IMR-90 (cell line): Measurements from ENCODE around the gene ABCC8. TPM values are rescaled to one million over a fixed set of nuclear protein-coding genes. Genes with fewer than 3 reads are reported as not detected.

ENCODE experiments used
- ATAC-seq: fragments of 200-7000 bp; cut with Tn5 transposase; 2 replicates; pipeline ENCODE4 v1.9.1; 2020; ENCODE audit warnings: low read depth, mild to moderate bottlenecking, moderate library complexity
- BruUV-seq: library from RNA; stranded (reverse); fragments of 400-500 nt; replicated peaks from 2 replicates; lab custom pipeline; 2021; lab: Mats Ljungman, UMichigan
- CTCF ChIA-PET: fragments of 300-600 bp; formaldehyde crosslinking; extraction: SDS; loops from one replicate; lab custom pipeline; 2021; ENCODE audit warnings: antibody characterized with exemption; lab: Yijun Ruan, JAX
- POLR2A ChIA-PET: fragments of 300-600 bp; sonication (Branson Sonifier 250); formaldehyde crosslinking; loops from one replicate; lab custom pipeline; 2022; ENCODE audit warnings: antibody characterized with exemption; ENCODE audit not compliant: unreplicated experiment; lab: Charles Lee
- DNase-seq: peaks from one replicate; pipeline ENCODE4 v3.0.0; 2013
- H2AFZ ChIP-seq: replicated peaks from 2 replicates; pipeline ENCODE3; 2013; ENCODE audit warnings: low read length, mild to moderate bottlenecking; ENCODE audit not compliant: poor library complexity
- H2AK5ac ChIP-seq: 2 replicates; pipeline ENCODE4 v1.6.1; 2013; ENCODE audit warnings: low read depth, low read length, inconsistent platforms
- H2AK9ac ChIP-seq: replicated peaks from 2 replicates; pipeline ENCODE3; 2013; ENCODE audit warnings: mild to moderate bottlenecking, low read depth, low read length, moderate library complexity; ENCODE audit not compliant: poor library complexity
- H2BK120ac ChIP-seq: 2 replicates; pipeline ENCODE4 v1.6.1; 2013; ENCODE audit warnings: low read depth, low read length, inconsistent platforms
- H2BK15ac ChIP-seq: 3 replicates; pipeline ENCODE4 v1.6.1; 2013; ENCODE audit warnings: low read depth, low read length, inconsistent platforms
- H2BK20ac ChIP-seq: 2 replicates; pipeline ENCODE4 v1.6.1; 2013; ENCODE audit warnings: low read depth, mild to moderate bottlenecking, inconsistent platforms, low read length, moderate library complexity
- H2BK5ac ChIP-seq: 2 replicates; pipeline ENCODE4 v1.6.1; 2013; ENCODE audit warnings: mild to moderate bottlenecking, low read depth, low read length, inconsistent platforms; ENCODE audit not compliant: poor library complexity, severe bottlenecking
- H3K14ac ChIP-seq: replicated peaks from 2 replicates; pipeline ENCODE4 v1.6.1; 2013; ENCODE audit warnings: low read depth, low read length, inconsistent platforms
- H3K18ac ChIP-seq: 2 replicates; pipeline ENCODE4 v1.6.1; 2013; ENCODE audit warnings: low read depth, low read length, control low read depth
- H3K23ac ChIP-seq: 2 replicates; pipeline ENCODE4 v1.6.1; 2013; ENCODE audit warnings: low read depth, low read length, inconsistent platforms
- H3K27ac ChIP-seq: 2 replicates; pipeline ENCODE4 v1.5.1; 2013; ENCODE audit warnings: mild to moderate bottlenecking, control low read depth, low read length; ENCODE audit not compliant: insufficient read depth
- H3K27me3 ChIP-seq: 2 replicates; pipeline ENCODE4 v1.6.1; 2013; ENCODE audit warnings: low read length; ENCODE audit not compliant: control insufficient read depth, insufficient read depth
- H3K36me3 ChIP-seq: 2 replicates; pipeline ENCODE4 v1.6.1; 2013; ENCODE audit warnings: low read length, mixed read lengths; ENCODE audit not compliant: control insufficient read depth, insufficient read depth
- H3K4ac ChIP-seq: 2 replicates; pipeline ENCODE4 v1.6.1; 2013; ENCODE audit warnings: low read depth, low read length, inconsistent platforms
- H3K4me1 ChIP-seq: 2 replicates; pipeline ENCODE4 v1.6.1; 2013; ENCODE audit warnings: low read length, mixed read lengths; ENCODE audit not compliant: control insufficient read depth, insufficient read depth
- H3K4me2 ChIP-seq: 2 replicates; pipeline ENCODE4 v1.6.1; 2013; ENCODE audit warnings: low read depth, mild to moderate bottlenecking, control low read depth, low read length, moderate library complexity
- H3K4me3 ChIP-seq: 2 replicates; pipeline ENCODE4 v1.5.1; 2013; ENCODE audit warnings: low read depth, mild to moderate bottlenecking, control low read depth, low read length, moderate library complexity; ENCODE audit not compliant: insufficient read depth
- H3K56ac ChIP-seq: 2 replicates; pipeline ENCODE4 v1.6.1; 2013; ENCODE audit warnings: low read length, inconsistent platforms; ENCODE audit not compliant: insufficient read depth; ENCODE audit errors: extremely low read depth
- H3K79me1 ChIP-seq, 2 experiments: 2 replicates each; pipeline ENCODE4 v1.6.1; 2013; ENCODE audit warnings: low read length in 2 of 2, inconsistent platforms in 1 of 2, low read depth in 1 of 2
- H3K9ac ChIP-seq: 2 replicates; pipeline ENCODE4 v1.6.1; 2013; ENCODE audit warnings: low read depth, low read length, control low read depth
- H3K9me1 ChIP-seq: 2 replicates; pipeline ENCODE4 v1.6.1; 2013; ENCODE audit warnings: low read length, inconsistent platforms; ENCODE audit not compliant: insufficient read depth
- H3K9me3 ChIP-seq: 2 replicates; pipeline ENCODE4 v1.6.1; 2013; ENCODE audit warnings: low read length; ENCODE audit not compliant: control insufficient read depth, insufficient read depth
- H4K20me1 ChIP-seq: 2 replicates; pipeline ENCODE4 v1.6.1; 2013; ENCODE audit warnings: low read length, inconsistent platforms; ENCODE audit not compliant: insufficient read depth
- H4K5ac ChIP-seq: 2 replicates; pipeline ENCODE4 v1.6.1; 2013; ENCODE audit warnings: mild to moderate bottlenecking, low read depth, low read length, control low read depth
- H4K8ac ChIP-seq, 2 experiments: 2 replicates each; pipeline ENCODE4 v1.6.1; 2013; ENCODE audit warnings: low read depth in 2 of 2, low read length in 2 of 2, control low read depth in 1 of 2, inconsistent platforms in 1 of 2
- H4K91ac ChIP-seq: 2 replicates; pipeline ENCODE4 v1.6.1; 2013; ENCODE audit warnings: low read depth, low read length, inconsistent platforms; ENCODE audit not compliant: insufficient read depth
- BHLHE40 ChIP-seq: fragments of 150-350 bp; IDR thresholded peaks from 2 replicates; pipeline ENCODE4 v1.6.1; 2016; ENCODE audit warnings: mild to moderate bottlenecking, low read depth, low read length
- CEBPB ChIP-seq: IDR thresholded peaks from 2 replicates; pipeline ENCODE4 v1.6.1; 2012; ENCODE audit warnings: low read depth, low read length, improper control_type of control experiment
- CHD1 ChIP-seq: IDR thresholded peaks from 2 replicates; pipeline ENCODE4 v1.6.1; 2012; ENCODE audit warnings: low read depth, low read length, improper control_type of control experiment
- CTCF ChIP-seq: conservative IDR thresholded peaks from 2 replicates; pipeline ENCODE4 v1.5.1; 2012; ENCODE audit warnings: mild to moderate bottlenecking, low read depth, low read length, improper control_type of control experiment
- MAZ ChIP-seq: IDR thresholded peaks from 2 replicates; pipeline ENCODE4 v1.6.1; 2012; ENCODE audit warnings: low read depth, mild to moderate bottlenecking, low read length, improper control_type of control experiment, moderate library complexity, borderline replicate concordance
- NFE2L2 ChIP-seq: fragments of 150-350 bp; IDR thresholded peaks from 2 replicates; pipeline ENCODE4 v1.6.1; 2016; ENCODE audit warnings: low read depth, mild to moderate bottlenecking, low read length
- RCOR1 ChIP-seq: IDR thresholded peaks from 2 replicates; pipeline ENCODE4 v1.6.1; 2012; ENCODE audit warnings: mild to moderate bottlenecking, low read length, improper control_type of control experiment; ENCODE audit not compliant: insufficient replicate concordance
- RFX5 ChIP-seq: IDR thresholded peaks from 2 replicates; pipeline ENCODE4 v1.8.0; 2012; ENCODE audit warnings: low read depth, mild to moderate bottlenecking, low read length, moderate library complexity
- WGBS, 2 experiments: methylation state at CpG; one replicate each; pipeline versions ENCODE4 v1.1.5 to v1.1.7; 2013; ENCODE audit warnings: missing lambda C conversion rate in 2 of 2; ENCODE audit not compliant: insufficient read length in 1 of 2; ENCODE audit errors: extremely low coverage in 2 of 2; 5-methylcytosine and 5-hydroxymethylcytosine counted together
- dilution Hi-C: fragments of 300-500 bp; cut with HindIII; formaldehyde crosslinking; loops from one replicate; pipeline ENCODE4 v1.14.3; 2018; ENCODE audit warnings: low sequenced_read_pairs; ENCODE audit not compliant: unreplicated experiment
- in situ Hi-C: fragments of 300-500 bp; cut with MboI; formaldehyde crosslinking; loops from 3 replicates; pipeline ENCODE4 v1.14.3; 2019; ENCODE audit warnings: low sequenced_read_pairs, inconsistent platforms, mixed read lengths
- intact Hi-C: fragments of 100-400 bp; cut with micrococcal nuclease; formaldehyde crosslinking; loops from 2 replicates; pipeline ENCODE4 v1.10.0; 2022
- polyA plus RNA-seq, 3 experiments: library from polyadenylated mRNA; depleted of rRNA; stranded (reverse); fragments of >200 nt; gene quantifications; 2 replicates each; pipeline ENCODE4 v1.2.3, GENCODE V29; 2012; ENCODE audit warnings: low replicate concordance in 1 of 3
- total RNA-seq: library from RNA; depleted of rRNA; stranded (reverse); fragments of >200 nt; gene quantifications from 2 replicates; pipeline ENCODE4 v1.2.3, GENCODE V29; 2012

ABCC8 gene
- total and polyA plus RNA-seq, 2 of the 4 experiments (the other 2 are of a cell fraction), result not detected

DNA sequence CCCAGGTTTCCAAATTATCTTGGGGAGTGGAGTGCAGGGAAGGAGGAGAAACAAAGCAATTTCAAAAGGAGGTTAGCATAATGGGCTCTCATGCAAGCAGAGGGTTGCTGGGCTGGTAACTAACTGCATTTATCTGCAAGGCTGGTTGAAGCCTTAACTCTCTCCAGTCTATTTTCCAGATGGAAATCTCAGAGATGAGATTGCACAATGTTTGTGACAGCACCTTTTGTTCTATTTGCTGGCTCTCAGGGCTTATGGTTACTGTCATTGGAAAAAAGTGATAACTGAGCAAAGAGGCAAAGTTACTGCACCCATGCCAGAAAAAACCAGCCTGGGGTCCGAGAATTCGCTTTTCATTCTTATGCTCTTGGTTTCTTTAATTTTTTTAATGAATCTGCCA is 33.2 kb downstream of the ABCC8 start:
- Histone ChIP-seq H2BK5ac (no peak overlapping the region), H2BK20ac (no peak overlapping the region), H3K36me3 (no peaks in the 10 kb centered on the region), H3K9ac (no peak overlapping the region), H2AK5ac (no peak overlapping the region), H3K23ac (no peak overlapping the region), H2AFZ (no peak overlapping the region), H2AK9ac (no peak overlapping the region), H3K18ac (no peak overlapping the region), H4K8ac (no peak overlapping the region), H3K9me3 (no peaks in the 10 kb centered on the region), H3K56ac (no peak overlapping the region), H2BK15ac (no peak overlapping the region), H2BK120ac (no peak overlapping the region), H3K14ac (no peak overlapping the region), H4K5ac (no peak overlapping the region), H3K9me1 (no peaks in the 10 kb centered on the region), H3K4me2 (no peak overlapping the region), H4K20me1 (no peaks in the 10 kb centered on the region), H3K4me3 (no peak overlapping the region), H3K79me1 (no peaks in the 10 kb centered on the region), H3K4ac (no peak overlapping the region), H4K91ac (no peak overlapping the region), H3K27ac (no peak overlapping the region), H3K27me3 (peaks cover 10% of the 10 kb centered on the region), H3K4me1 (no peaks in the 10 kb centered on the region)
- no TSS peak for BruUV-seq
- dilution Hi-C loops, result no loop called here
- DNase-seq (no peak), ATAC-seq (no peak)
- in situ Hi-C loops, result no loop called here
- WGBS, 2 experiments, result no CpG with 5 or more reads among the region's 2 CpGs
- POLR2A ChIA-PET, result no interaction called here
- CTCF ChIA-PET, result no interaction called here
- intact Hi-C loops, result no loop called here
- TF ChIP-seq RFX5 (no peak), MAZ (no peak), BHLHE40 (no peak), NFE2L2 (no peak), CEBPB (peak; percentile 45; the same call in 1 of the 2 replicates), CTCF (no peak), CHD1 (no peak), RCOR1 (no peak)
